Measurements from ENCODE around the gene STRIP1.

The STRIP1 gene

GRCh38 chr1:110094931-110095654, 60.7 kb downstream of the STRIP1 start:
- H3K36me3 ChIP-seq (ENCODE audit: control insufficient read depth in 1 of 2, insufficient read depth in 2 of 2, low read depth in 1 of 2, low read length in 2 of 2), result no peaks in the 10 kb centered on the region
- WGBS, result 49% methylated on average over 4 of the region's 7 CpGs
- no peaks in the 10 kb centered on the region for H3K79me1 ChIP-seq (replicated peaks; ENCODE audit: low read length, poor library complexity, severe bottlenecking)
- H4K8ac ChIP-seq (ENCODE audit: low read length), result no peak overlapping the region
- no peak overlapping the region for H2BK15ac ChIP-seq (ENCODE audit: low read depth, poor library complexity, severe bottlenecking)
- no peak overlapping the region for H3K9ac ChIP-seq (ENCODE audit: low read length)
- no peaks in the 10 kb centered on the region for H3K4me1 ChIP-seq (ENCODE audit: control insufficient read depth, insufficient read depth, low read depth, low read length)
- H3K27ac ChIP-seq (ENCODE audit: low read length, poor library complexity, severe bottlenecking), result no peak overlapping the region
- DNase-seq, result no peak
- no peak overlapping the region for H3K4me2 ChIP-seq (ENCODE audit: low read length, poor library complexity, severe bottlenecking)
- H3K27me3 ChIP-seq (ENCODE audit: control insufficient read depth in 1 of 2, insufficient read depth in 1 of 2, low read length in 2 of 2), result peaks cover 48 to 82% of the 10 kb centered on the region in 2 experiments
- H3K23ac ChIP-seq (ENCODE audit: low read length in 2 of 2), result no peak overlapping the region
- no peak overlapping the region for H3K4ac ChIP-seq (ENCODE audit: low read depth in 1 of 2, low read length in 2 of 2)
- no peak overlapping the region for H4K91ac ChIP-seq (ENCODE audit: low read length)
- H3K18ac ChIP-seq (ENCODE audit: low read depth in 1 of 2, low read length in 2 of 2), result no peak overlapping the region
- H2BK5ac ChIP-seq (ENCODE audit: low read depth, low read length, poor library complexity, severe bottlenecking), result no peak overlapping the region
- H3K14ac ChIP-seq (ENCODE audit: low read length in 2 of 2), result no peak overlapping the region
- H2BK12ac ChIP-seq (ENCODE audit: low read length in 2 of 2), result no peak overlapping the region
- H2AFZ ChIP-seq (ENCODE audit: low read depth, low read length), result no peak overlapping the region
- no peak overlapping the region for H2AK5ac ChIP-seq (ENCODE audit: low read length, severe bottlenecking)
- H3K4me3 ChIP-seq (ENCODE audit: insufficient read depth in 1 of 2, low read depth in 1 of 2, low read length in 2 of 2), result no peak overlapping the region
- peaks cover 4% of the 10 kb centered on the region for H3K9me3 ChIP-seq (ENCODE audit: control insufficient read depth, low read length)
- H2BK120ac ChIP-seq (ENCODE audit: low read depth, low read length), result no peak overlapping the region

DNA sequence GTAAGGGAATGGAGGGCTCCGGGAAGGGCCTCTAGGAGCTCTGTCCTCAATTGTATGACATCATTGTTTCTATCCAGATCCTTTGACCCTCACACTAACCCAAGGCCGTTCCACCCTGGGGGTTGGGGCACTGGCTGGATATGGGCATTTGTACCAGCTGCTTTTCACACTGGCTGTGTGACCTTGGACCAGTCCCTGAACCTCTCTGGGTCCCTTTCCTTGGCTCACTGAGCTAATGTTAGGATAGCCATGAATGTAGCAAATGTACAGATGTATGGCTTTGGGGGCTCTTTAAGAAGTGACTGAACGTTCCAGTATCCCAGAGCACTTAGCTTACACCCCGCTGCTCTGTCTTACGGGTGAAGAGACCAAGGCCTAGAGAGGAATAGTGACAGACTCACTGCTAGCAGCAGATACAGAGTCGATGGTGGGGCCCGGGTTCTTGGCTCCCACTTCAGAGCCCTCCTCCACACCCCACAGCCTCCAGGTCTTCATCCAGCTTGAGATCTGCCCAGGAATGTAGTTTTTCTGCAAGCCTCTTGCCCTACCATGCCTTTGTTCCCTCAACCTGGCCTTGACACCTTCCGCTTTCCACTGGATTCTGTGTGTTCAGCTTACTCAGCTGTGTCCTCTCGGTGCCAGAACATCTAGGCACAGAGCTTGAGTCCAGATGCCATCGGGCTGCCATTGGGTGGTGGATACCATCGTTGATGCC, 63.2 kb downstream of the STRIP1 start:
- no peak overlapping the region for H2BK120ac ChIP-seq (ENCODE audit: low read depth, low read length)
- 80% methylated on average over 10 of the region's 11 CpGs for WGBS
- no peak overlapping the region for H4K8ac ChIP-seq (ENCODE audit: low read length)
- no peak overlapping the region for H4K91ac ChIP-seq (ENCODE audit: low read length)
- no peak overlapping the region for H2BK15ac ChIP-seq (ENCODE audit: low read depth, poor library complexity, severe bottlenecking)
- peaks cover 4% of the 10 kb centered on the region for H3K9me3 ChIP-seq (ENCODE audit: control insufficient read depth, low read length)
- H3K36me3 ChIP-seq (ENCODE audit: control insufficient read depth in 1 of 2, insufficient read depth in 2 of 2, low read depth in 1 of 2, low read length in 2 of 2), result no peaks in the 10 kb centered on the region
- H2AK5ac ChIP-seq (ENCODE audit: low read length, severe bottlenecking), result no peak overlapping the region
- H3K27ac ChIP-seq (ENCODE audit: low read length, poor library complexity, severe bottlenecking), result no peak overlapping the region
- no peak overlapping the region for H3K18ac ChIP-seq (ENCODE audit: low read depth in 1 of 2, low read length in 2 of 2)
- no peak overlapping the region for H3K23ac ChIP-seq (ENCODE audit: low read length in 2 of 2)
- no peak overlapping the region for H2BK12ac ChIP-seq (ENCODE audit: low read length in 2 of 2)
- H3K14ac ChIP-seq (ENCODE audit: low read length in 2 of 2), result no peak overlapping the region
- H3K4ac ChIP-seq (ENCODE audit: low read depth in 1 of 2, low read length in 2 of 2), result no peak overlapping the region
- no peaks in the 10 kb centered on the region for H3K79me1 ChIP-seq (replicated peaks; ENCODE audit: low read length, poor library complexity, severe bottlenecking)
- no peak for DNase-seq
- H3K9ac ChIP-seq (ENCODE audit: low read length), result no peak overlapping the region
- no peaks in the 10 kb centered on the region for H3K4me1 ChIP-seq (ENCODE audit: control insufficient read depth, insufficient read depth, low read depth, low read length)
- no peak overlapping the region for H3K4me3 ChIP-seq (ENCODE audit: insufficient read depth in 1 of 2, low read depth in 1 of 2, low read length in 2 of 2)
- H2BK5ac ChIP-seq (ENCODE audit: low read depth, low read length, poor library complexity, severe bottlenecking), result no peak overlapping the region
- no peak overlapping the region for H2AFZ ChIP-seq (ENCODE audit: low read depth, low read length)
- H3K4me2 ChIP-seq (ENCODE audit: low read length, poor library complexity, severe bottlenecking), result no peak overlapping the region
- peaks cover 57 to 84% of the 10 kb centered on the region in 2 experiments for H3K27me3 ChIP-seq (ENCODE audit: control insufficient read depth in 1 of 2, insufficient read depth in 1 of 2, low read length in 2 of 2)

- no peak overlapping the region for H4K8ac ChIP-seq (ENCODE audit: low read length)
- H3K9ac ChIP-seq (ENCODE audit: low read length), result no peak overlapping the region
- H3K27me3 ChIP-seq (ENCODE audit: control insufficient read depth in 1 of 2, insufficient read depth in 1 of 2, low read length in 2 of 2), result peaks cover 52 to 86% of the 10 kb centered on the region in 2 experiments
- H3K18ac ChIP-seq (ENCODE audit: low read depth in 1 of 2, low read length in 2 of 2), result no peak overlapping the region
- 54% methylated on average over 7 of the region's 9 CpGs for WGBS
- H3K36me3 ChIP-seq (ENCODE audit: control insufficient read depth in 1 of 2, insufficient read depth in 2 of 2, low read depth in 1 of 2, low read length in 2 of 2), result no peaks in the 10 kb centered on the region
- H2BK12ac ChIP-seq (ENCODE audit: low read length in 2 of 2), result no peak overlapping the region
- H3K4me1 ChIP-seq (ENCODE audit: control insufficient read depth, insufficient read depth, low read depth, low read length), result no peaks in the 10 kb centered on the region
- no peak overlapping the region for H3K4me3 ChIP-seq (ENCODE audit: insufficient read depth in 1 of 2, low read depth in 1 of 2, low read length in 2 of 2)
- no peak overlapping the region for H3K4ac ChIP-seq (ENCODE audit: low read depth in 1 of 2, low read length in 2 of 2)
- no peak overlapping the region for H3K4me2 ChIP-seq (ENCODE audit: low read length, poor library complexity, severe bottlenecking)
- no peak overlapping the region for H3K23ac ChIP-seq (ENCODE audit: low read length in 2 of 2)
- no peak overlapping the region for H2AK5ac ChIP-seq (ENCODE audit: low read length, severe bottlenecking)
- H2BK5ac ChIP-seq (ENCODE audit: low read depth, low read length, poor library complexity, severe bottlenecking), result no peak overlapping the region
- H2AFZ ChIP-seq (ENCODE audit: low read depth, low read length), result no peak overlapping the region
- peaks cover 4% of the 10 kb centered on the region for H3K9me3 ChIP-seq (ENCODE audit: control insufficient read depth, low read length)
- DNase-seq, result no peak
- H2BK120ac ChIP-seq (ENCODE audit: low read depth, low read length), result no peak overlapping the region
- H2BK15ac ChIP-seq (ENCODE audit: low read depth, poor library complexity, severe bottlenecking), result no peak overlapping the region
- no peak overlapping the region for H4K91ac ChIP-seq (ENCODE audit: low read length)
- no peaks in the 10 kb centered on the region for H3K79me1 ChIP-seq (replicated peaks; ENCODE audit: low read length, poor library complexity, severe bottlenecking)
- H3K27ac ChIP-seq (ENCODE audit: low read length, poor library complexity, severe bottlenecking), result no peak overlapping the region
- no peak overlapping the region for H3K14ac ChIP-seq (ENCODE audit: low read length in 2 of 2)
Observed at GRCh38 chr1:110098222-110099026, 64.0 kb downstream of the STRIP1 start.

GRCh38 chr1:110100335-110100734, 65.9 kb downstream of the STRIP1 start:
- no peak overlapping the region for H2BK12ac ChIP-seq (ENCODE audit: low read length in 2 of 2)
- H2BK15ac ChIP-seq (ENCODE audit: low read depth, poor library complexity, severe bottlenecking), result no peak overlapping the region
- H3K4me3 ChIP-seq (ENCODE audit: insufficient read depth in 1 of 2, low read depth in 1 of 2, low read length in 2 of 2), result no peak overlapping the region
- H3K27me3 ChIP-seq (ENCODE audit: control insufficient read depth in 1 of 2, insufficient read depth in 1 of 2, low read length in 2 of 2), result peaks cover 41 to 80% of the 10 kb centered on the region in 2 experiments
- no peak overlapping the region for H4K91ac ChIP-seq (ENCODE audit: low read length)
- H3K79me1 ChIP-seq (replicated peaks; ENCODE audit: low read length, poor library complexity, severe bottlenecking), result no peaks in the 10 kb centered on the region
- no peak overlapping the region for H4K8ac ChIP-seq (ENCODE audit: low read length)
- H2AFZ ChIP-seq (ENCODE audit: low read depth, low read length), result no peak overlapping the region
- H3K4ac ChIP-seq (ENCODE audit: low read depth in 1 of 2, low read length in 2 of 2), result no peak overlapping the region
- no peak overlapping the region for H2BK120ac ChIP-seq (ENCODE audit: low read depth, low read length)
- no peak for DNase-seq
- H2AK5ac ChIP-seq (ENCODE audit: low read length, severe bottlenecking), result no peak overlapping the region
- no peaks in the 10 kb centered on the region for H3K4me1 ChIP-seq (ENCODE audit: control insufficient read depth, insufficient read depth, low read depth, low read length)
- H3K36me3 ChIP-seq (ENCODE audit: control insufficient read depth in 1 of 2, insufficient read depth in 2 of 2, low read depth in 1 of 2, low read length in 2 of 2), result no peaks in the 10 kb centered on the region
- no peak overlapping the region for H3K23ac ChIP-seq (ENCODE audit: low read length in 2 of 2)
- H3K27ac ChIP-seq (ENCODE audit: low read length, poor library complexity, severe bottlenecking), result no peak overlapping the region
- H3K18ac ChIP-seq (ENCODE audit: low read depth in 1 of 2, low read length in 2 of 2), result no peak overlapping the region
- H3K9me3 ChIP-seq (ENCODE audit: control insufficient read depth, low read length), result no peaks in the 10 kb centered on the region
- WGBS, result 31% methylated on average over 2 of the region's 2 CpGs
- no peak overlapping the region for H3K9ac ChIP-seq (ENCODE audit: low read length)
- no peak overlapping the region for H3K4me2 ChIP-seq (ENCODE audit: low read length, poor library complexity, severe bottlenecking)
- no peak overlapping the region for H2BK5ac ChIP-seq (ENCODE audit: low read depth, low read length, poor library complexity, severe bottlenecking)
- H3K14ac ChIP-seq (ENCODE audit: low read length in 2 of 2), result no peak overlapping the region

Data from mesenchymal stem cell (in vitro differentiated cells and primary cell).